HCT116 (cell line): ENCODE data around the gene UBQLN1.

ENCODE experiments used
- CTCF ChIP-seq, 3 experiments: fragments of 200-600 bp in 1 of 3; sonication (generic) in 1 of 3; IDR thresholded peaks in 2 of 3; conservative IDR thresholded peaks in 1 of 3; 2 replicates each; pipeline ENCODE4 v1.5.1; 2012 to 2017; ENCODE audit warnings: low read depth in 2 of 3, low read length in 2 of 3, antibody characterized with exemption in 1 of 3, borderline replicate concordance in 1 of 3, control low read depth in 1 of 3, mild to moderate bottlenecking in 1 of 3, mixed read lengths in 1 of 3, mixed run types in 1 of 3, moderate library complexity in 1 of 3; ENCODE audit not compliant: insufficient read depth in 1 of 3
- EZH2phosphoT487 ChIP-seq: fragments of 200-600 bp; IDR thresholded peaks from 2 replicates; pipeline ENCODE4 v1.6.1; 2018; ENCODE audit warnings: antibody characterized with exemption, borderline replicate concordance
- JUND ChIP-seq: IDR thresholded peaks from 2 replicates; pipeline ENCODE4 v1.6.1; 2012
- POLR2A ChIP-seq: IDR thresholded peaks from 2 replicates; pipeline ENCODE4 v1.7.0; 2011; ENCODE audit warnings: borderline replicate concordance; ENCODE audit not compliant: insufficient read depth, insufficient read length; ENCODE audit errors: extremely low read depth
- POLR2AphosphoS5 ChIP-seq: IDR thresholded peaks from 2 replicates; pipeline ENCODE4 v1.6.1; 2011; ENCODE audit warnings: mild to moderate bottlenecking, low read depth, low read length, moderate library complexity
- RAD21 ChIP-seq: IDR thresholded peaks from 2 replicates; pipeline ENCODE4 v1.6.1; 2012; ENCODE audit warnings: low read depth, mild to moderate bottlenecking
- SP1 ChIP-seq: IDR thresholded peaks from 2 replicates; pipeline ENCODE4 v1.6.1; 2012; ENCODE audit warnings: low read depth
- TF ChIP-seq, protein P1 (sequence below): IDR thresholded peaks from 2 replicates; pipeline ENCODE4 v1.6.1; 2012; ENCODE audit warnings: low read depth
- TF ChIP-seq, protein P2 (sequence below): IDR thresholded peaks from 2 replicates; pipeline ENCODE4 v1.6.1; 2012

GRCh38 chr9:83721509-83721908, 13.8 kb upstream of the UBQLN1 start:
- TF ChIP-seq POLR2AphosphoS5, result no peak
- TF ChIP-seq CTCF (IDR thresholded peaks at IDR 0.05 in 2 of 3, conservative IDR thresholded peaks at IDR 0.05 in 1 of 3; ENCODE audit: borderline replicate concordance in 1 of 3, insufficient read depth in 1 of 3, low read depth in 2 of 3, low read length in 2 of 3), result no peak
- no peak for TF ChIP-seq SP1
- TF ChIP-seq EZH2phosphoT487, result no peak
- TF ChIP-seq RAD21, result no peak
- TF ChIP-seq, protein P1, sequence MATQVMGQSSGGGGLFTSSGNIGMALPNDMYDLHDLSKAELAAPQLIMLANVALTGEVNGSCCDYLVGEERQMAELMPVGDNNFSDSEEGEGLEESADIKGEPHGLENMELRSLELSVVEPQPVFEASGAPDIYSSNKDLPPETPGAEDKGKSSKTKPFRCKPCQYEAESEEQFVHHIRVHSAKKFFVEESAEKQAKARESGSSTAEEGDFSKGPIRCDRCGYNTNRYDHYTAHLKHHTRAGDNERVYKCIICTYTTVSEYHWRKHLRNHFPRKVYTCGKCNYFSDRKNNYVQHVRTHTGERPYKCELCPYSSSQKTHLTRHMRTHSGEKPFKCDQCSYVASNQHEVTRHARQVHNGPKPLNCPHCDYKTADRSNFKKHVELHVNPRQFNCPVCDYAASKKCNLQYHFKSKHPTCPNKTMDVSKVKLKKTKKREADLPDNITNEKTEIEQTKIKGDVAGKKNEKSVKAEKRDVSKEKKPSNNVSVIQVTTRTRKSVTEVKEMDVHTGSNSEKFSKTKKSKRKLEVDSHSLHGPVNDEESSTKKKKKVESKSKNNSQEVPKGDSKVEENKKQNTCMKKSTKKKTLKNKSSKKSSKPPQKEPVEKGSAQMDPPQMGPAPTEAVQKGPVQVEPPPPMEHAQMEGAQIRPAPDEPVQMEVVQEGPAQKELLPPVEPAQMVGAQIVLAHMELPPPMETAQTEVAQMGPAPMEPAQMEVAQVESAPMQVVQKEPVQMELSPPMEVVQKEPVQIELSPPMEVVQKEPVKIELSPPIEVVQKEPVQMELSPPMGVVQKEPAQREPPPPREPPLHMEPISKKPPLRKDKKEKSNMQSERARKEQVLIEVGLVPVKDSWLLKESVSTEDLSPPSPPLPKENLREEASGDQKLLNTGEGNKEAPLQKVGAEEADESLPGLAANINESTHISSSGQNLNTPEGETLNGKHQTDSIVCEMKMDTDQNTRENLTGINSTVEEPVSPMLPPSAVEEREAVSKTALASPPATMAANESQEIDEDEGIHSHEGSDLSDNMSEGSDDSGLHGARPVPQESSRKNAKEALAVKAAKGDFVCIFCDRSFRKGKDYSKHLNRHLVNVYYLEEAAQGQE, result no peak
- TF ChIP-seq JUND, result no peak
- TF ChIP-seq, protein P2, sequence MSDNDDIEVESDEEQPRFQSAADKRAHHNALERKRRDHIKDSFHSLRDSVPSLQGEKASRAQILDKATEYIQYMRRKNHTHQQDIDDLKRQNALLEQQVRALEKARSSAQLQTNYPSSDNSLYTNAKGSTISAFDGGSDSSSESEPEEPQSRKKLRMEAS, result no peak
- no peak for TF ChIP-seq POLR2A
